Activated T-cell treated with anti-CD3 and anti-CD28 coated beads, Interleukin-2, amount 50 U/mL, for 48 hours (primary cell): ENCODE measurements around the gene SIGLEC14.
"Not testable (repeated sequence)": the region's sequence is repeated elsewhere in the genome, so short reads cannot be mapped to it uniquely, and the experiment has no call there.

Source experiments
- DNase-seq, 2 experiments: peaks; one replicate each; pipeline ENCODE4 v3.0.0-alpha.2; 2020

SIGLEC14 gene, protein sequence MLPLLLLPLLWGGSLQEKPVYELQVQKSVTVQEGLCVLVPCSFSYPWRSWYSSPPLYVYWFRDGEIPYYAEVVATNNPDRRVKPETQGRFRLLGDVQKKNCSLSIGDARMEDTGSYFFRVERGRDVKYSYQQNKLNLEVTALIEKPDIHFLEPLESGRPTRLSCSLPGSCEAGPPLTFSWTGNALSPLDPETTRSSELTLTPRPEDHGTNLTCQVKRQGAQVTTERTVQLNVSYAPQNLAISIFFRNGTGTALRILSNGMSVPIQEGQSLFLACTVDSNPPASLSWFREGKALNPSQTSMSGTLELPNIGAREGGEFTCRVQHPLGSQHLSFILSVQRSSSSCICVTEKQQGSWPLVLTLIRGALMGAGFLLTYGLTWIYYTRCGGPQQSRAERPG

DNA sequence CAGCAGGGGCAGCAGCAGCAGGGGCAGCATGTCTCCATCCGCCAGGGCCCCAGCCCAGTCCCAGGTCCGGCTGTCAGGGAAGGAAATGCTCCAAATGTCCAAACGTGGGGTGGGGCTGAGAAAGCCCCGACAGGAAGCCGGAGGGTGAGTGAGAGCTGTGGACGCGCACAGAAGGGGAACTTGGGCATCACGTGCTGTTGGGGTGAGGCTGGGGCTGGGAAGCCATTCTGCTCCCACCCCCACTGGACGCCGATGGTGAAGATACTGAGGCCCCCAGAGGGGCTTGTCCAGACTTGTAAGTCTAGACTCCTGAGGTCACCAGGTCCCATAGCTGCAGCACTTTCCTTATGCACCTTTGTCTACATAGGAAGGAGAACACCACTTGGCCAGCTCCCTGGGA is at the start of gene SIGLEC14:
Gene SIGLEC14 (minus strand): TSS at position 96 of the 400 bp plus-strand sequence. CDS start 66 bp downstream, at position 30.
- not testable (repeated sequence) for DNase-seq

- DNase-seq: no peak
Measured at GRCh38 chr19:51695702-51696315, 49.2 kb upstream of the SIGLEC14 start.

GRCh38 chr19:51695088-51695487 is 48.5 kb upstream of the SIGLEC14 start:
- DNase-seq: peak in 1 of 2 experiments; percentile 4

DNA sequence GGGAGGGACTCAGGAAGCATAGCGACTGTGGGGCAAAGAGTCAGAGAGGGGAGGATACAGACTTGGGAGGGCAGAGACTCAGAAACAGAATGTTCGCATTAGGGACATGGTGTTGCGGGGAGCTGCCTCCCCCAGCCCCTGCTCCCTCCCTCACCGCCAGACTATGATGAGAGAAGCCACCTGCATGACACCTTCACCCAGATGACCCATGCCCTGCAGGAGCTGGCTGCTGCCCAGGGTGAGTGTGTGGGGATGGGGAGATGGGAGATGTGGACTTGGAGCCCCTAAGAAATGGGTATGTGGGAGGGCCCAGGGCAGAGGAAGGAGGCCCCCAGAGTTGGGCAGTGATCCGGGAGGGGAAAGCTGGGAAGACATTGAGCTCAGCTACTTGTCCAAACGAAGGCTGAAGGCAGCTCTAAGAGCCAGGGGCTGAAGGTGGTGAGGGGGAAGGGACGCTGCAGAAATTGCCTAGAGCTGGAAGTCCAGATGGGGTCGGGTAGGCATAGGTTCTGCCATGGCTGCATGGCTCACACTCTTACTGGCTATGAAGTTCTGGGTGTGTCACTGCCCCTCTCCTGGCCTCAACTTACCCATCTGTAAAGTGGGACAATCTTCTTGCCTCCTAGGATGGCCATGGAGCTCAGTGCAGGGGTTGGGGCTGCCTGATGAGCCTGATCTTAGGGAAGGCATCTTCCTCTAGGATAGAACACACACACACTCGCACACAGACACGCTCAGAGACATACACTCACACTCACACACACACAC is 47.9 kb upstream of the SIGLEC14 start:
- DNase-seq: no peak

DNA sequence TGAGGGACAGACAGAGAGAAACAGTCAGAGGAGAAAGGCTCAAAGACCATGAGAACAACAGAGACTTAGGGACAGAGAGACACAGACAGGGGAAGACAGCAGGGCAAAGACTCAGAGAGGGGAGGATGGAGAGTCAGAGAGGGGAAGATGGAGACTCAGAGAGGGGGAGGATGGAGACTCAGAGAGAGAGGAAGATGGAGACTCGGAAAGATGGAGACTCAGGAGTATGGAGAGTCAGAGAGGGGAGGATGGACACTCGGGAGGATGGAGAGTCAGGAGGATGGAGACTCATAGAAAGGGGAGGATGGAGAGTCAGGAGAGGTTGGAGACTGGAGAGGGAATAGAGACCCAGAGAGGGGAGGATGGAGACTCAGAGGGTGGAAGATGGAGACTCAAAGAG is 47.2 kb upstream of the SIGLEC14 start:
- DNase-seq: peak in 1 of 2 experiments; percentile 4

GRCh38 chr19:51693260-51693659 is 46.6 kb upstream of the SIGLEC14 start, which contains the start of gene SPACA6:
Gene SPACA6, plus strand, starts transcription at chr19:51693330. Its CDS starts 197 bp downstream, at chr19:51693527.
- peak in 1 of 2 experiments; percentile 3 for DNase-seq

DNA sequence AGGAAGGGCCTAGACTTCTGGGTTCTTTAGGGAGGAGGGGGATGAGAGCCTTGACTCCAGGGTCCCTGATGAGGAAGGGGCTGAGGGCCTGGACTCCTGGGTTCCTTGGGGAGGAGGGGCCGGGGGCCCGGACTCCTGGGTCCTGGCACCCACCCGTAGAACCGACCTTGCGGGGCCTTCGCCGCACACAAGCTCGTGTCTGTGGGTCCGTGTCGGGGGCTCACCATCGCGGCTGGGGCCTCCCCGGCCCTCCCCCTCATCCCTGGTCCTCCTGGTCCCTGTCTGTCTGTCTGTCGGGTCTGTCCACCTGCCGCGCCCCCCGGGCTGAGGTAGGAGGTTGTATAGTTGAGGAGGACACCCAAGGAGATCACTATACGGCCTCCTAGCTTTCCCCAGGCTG is 45.8 kb upstream of the SIGLEC14 start:
- DNase-seq: peak in 1 of 2 experiments; percentile 7

- peak in 1 of 2 experiments; percentile 12 for DNase-seq
Measured at GRCh38 chr19:51691584-51692428, 45.2 kb upstream of the SIGLEC14 start.

- DNase-seq: peak in 1 of 2 experiments; percentile 12
Measured at GRCh38 chr19:51691074-51691583, 44.5 kb upstream of the SIGLEC14 start.

DNA sequence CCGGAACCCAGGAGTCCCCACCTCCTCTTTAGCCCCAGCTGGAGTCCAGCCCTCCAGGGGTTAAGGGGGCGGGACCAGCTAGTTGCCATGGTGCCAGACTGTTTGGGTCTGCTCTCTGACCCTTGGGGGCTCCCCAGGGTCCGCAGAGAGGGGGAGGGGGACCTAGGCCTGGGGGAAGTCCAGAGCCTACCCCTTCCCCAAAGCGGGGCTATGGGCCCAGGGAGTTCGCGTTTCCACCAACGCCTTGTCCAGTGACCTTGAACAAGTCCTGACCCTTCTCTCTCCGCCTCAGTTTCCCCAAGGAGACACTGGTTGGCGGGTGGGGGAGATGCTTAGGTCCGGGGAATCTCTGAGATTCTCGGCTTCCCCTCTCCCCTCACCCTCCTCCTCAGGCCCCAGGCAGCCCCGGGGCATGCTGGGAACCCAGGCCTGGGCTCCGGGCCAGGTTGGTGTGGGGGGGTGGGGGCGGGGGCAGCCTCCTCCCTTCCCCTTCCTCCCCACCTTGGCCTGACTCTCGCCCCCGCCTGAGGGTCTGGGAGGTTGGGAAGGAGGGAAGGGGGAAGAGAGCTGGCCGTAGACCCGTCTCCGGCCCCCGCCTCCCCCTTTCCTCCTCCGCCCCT is 43.9 kb upstream of the SIGLEC14 start:
- DNase-seq: peak; percentile 76 to 80

GRCh38 chr19:51689751-51690453 is 43.3 kb upstream of the SIGLEC14 start:
- peak in 1 of 2 experiments; percentile 39 for DNase-seq

DNA sequence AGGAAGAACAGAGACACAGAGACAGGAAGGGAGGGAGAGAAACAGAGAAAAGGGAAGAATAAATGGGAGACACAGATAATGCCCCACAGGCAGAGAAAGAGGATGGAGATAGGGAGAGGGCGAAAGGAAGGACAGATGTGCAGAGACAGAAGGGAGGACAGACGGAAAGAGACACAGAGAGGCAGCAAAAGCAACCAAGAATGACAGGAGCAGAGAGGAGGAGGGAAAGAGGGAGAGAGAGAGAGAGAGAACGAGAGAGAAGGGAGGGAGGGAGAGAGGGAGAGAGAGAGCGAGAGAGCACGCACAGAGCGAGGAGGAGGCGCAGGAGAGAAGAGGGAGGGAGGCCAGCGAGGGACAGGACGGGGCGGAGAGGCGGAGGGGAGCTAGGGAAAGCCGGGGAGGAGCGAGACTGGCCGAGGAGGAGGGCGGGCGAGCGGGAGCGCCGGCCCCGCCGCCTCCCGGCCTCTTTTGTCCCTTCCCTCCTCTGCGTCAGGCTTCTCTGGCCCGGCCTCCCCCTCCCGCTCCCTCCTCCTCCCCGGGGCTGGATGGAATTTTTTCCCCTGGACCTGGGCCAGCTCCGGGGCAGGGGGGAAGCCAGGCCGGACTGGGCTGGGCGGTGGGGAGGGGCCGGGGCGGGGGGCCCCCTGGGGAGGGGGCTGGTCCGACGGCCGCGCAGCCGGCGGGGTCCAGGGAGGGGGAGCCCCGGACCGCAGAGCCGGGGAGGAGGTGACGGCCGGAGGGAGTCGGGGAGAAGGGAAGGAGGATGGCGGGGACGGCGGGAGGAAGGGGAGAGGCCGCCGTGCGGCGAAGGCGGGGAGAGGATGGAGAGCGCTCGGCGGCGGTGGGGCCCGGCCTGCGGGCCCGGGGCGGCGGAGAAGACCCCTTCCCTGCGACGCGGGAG is 42.3 kb upstream of the SIGLEC14 start:
- DNase-seq: peak in 1 of 2 experiments; percentile 50

DNA sequence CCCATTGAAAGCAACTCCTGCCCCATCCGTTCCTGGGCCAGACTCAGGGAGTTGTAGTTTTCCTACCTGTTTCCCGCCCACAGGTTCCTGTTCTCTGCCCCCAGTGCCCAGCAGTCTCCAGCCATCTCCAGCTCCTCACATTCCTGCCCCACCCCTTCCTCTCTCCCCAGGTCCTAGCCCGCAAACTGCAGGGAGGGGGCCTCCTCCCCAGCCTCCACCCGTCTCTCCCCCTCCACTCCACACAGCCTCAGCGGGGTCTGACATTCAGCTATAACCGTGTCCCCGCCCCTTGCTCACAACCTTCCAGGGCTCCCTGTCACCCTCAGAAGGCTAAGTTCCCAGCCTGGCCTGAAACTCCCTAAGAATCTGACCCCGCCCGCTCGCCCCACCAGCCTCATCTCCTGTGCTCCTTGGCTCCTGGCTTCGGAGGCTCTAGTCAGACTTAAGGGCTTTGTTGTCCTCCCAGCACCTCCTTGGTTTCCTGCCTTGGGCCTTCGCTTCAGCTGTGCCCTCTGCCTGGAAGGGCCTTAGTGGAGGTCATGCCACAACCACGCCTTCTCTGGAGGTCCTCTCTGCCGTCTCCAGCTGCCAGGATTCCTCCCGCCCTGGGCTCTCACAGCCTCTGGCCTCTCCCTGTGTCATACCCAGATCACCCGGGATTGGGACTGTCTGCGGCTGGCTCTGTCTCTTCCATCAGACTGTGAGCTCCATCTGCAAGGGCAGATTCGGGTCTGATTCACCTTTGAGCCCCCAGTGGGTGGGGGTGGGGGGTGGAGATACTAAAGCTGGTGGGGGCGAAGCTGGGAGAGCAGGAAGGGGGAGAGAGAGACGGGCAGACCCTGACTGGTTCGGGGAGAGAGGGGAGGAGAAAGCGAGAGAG is 41.4 kb upstream of the SIGLEC14 start:
- DNase-seq: no peak

GRCh38 chr19:51686171-51686570 is 39.5 kb upstream of the SIGLEC14 start:
- DNase-seq: no peak

DNA sequence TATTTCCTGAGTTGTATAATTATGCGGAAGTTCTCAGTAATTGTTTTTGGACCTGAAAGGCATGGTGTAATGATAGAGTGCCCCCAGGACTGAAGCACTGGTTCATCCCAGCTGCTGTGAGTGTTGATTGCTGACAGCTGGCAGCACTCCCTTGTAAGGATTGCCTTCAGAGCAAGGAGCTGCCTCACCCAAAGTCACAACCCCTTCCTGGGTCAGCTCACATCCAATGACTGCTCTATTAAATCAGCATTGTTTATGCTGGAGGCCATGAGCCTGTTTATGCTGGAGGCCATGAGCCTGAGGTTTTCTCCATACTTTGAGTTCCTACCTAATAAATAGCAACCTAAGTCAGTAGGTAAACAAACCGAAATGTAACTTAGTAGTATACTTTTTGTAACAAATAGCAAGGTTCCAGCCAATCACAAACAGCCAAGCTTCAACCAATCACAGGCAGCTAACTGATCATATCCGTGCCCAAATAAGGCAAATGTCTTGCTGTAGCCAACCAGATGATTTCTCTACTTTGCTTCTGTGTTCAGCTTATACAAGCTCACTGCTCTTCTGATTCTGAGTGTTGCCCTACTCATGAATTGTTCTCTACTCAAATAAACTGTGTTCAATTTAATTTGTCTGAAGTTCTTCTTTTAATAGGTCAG is 34.8 kb upstream of the SIGLEC14 start:
- DNase-seq: no peak

DNA sequence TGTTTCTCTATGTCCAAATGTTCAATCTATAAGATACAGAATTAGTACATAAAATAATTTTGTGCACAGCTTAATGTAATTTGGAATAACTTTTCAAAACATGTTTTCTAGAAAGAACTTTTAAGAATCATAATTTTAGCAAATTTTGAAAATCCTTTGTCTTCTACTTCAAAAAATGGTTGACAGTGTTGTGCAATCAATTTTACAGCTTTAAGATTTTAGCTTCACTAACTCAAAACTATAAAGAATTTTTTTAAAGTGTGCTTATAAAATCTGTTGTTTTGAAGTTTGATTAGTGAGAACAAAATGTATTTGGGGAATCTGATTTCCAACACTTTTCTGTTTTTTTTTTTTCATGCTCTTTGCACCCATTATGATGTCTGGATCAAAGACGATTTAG is 33.8 kb upstream of the SIGLEC14 start:
- no peak for DNase-seq

DNA sequence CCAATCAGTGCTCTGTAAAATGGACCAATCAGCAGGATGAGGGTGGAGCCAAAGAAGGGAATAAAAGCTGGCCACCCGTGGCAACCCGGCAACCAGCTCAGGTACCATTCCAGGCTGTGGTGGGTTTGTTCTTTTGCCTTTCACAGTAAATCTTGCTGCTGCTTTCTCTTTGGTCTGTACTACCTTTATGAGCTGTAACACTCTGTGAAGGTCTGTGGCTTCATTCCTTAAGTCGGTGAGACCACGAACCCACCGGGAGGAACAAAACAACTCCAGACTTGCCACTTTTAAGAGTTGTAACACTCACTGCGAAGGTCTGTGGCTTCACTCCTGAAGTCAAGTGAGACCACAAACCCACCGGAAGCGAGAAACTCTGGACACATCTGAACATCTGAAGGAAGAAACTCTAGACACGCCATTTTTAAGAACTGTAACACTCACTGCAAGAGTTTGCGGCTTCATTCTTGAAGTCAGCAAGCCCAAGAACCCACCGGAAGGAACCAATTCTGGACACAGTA is 30.0 kb upstream of the SIGLEC14 start:
- no peak for DNase-seq
